NK-92 (cell line): ENCODE results near the gene DDRGK1.
"Not testable (repeated sequence)": the region's sequence is repeated elsewhere in the genome, so short reads cannot be mapped to it uniquely, and the experiment has no call there.

ENCODE experiments used
- DNase-seq: peaks from one replicate; lab custom pipeline; 2025; ENCODE audit not compliant: unreplicated experiment; lab: John Stamatoyannopoulos, UW

The DDRGK1 gene

DNA sequence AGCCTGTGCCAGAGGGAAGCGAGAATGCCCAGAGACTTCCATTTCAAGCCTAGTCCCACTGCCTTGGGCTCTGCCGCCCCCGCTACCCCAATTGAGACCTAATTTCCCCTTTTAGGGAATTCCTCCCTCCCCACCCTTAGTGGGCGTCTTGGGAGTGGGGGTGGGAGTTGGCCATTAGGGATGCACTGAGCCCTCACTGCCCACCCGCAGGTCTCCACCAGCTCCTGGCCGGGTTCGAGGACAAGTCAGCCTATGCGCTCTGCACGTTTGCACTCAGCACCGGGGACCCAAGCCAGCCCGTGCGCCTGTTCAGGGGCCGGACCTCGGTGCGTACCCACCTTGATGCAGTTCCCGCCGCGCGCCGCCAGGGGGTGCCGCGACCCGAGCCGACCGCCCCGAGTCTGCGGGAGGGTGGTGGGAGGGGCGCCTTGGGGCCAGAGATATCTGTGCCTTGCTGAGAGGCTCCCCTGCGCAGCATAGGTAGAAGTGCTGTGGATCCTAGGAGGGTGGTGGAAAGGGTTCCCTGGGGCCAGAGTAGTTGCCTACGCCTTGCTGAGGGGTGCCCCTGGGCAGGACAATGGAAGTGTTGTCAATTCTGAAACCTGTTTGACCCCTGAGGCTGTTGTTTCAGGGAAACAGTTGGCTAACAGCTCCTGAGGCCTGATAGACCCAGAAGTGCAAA is 14.0 kb upstream of the DDRGK1 start:
- DNase-seq: no peak

DNA sequence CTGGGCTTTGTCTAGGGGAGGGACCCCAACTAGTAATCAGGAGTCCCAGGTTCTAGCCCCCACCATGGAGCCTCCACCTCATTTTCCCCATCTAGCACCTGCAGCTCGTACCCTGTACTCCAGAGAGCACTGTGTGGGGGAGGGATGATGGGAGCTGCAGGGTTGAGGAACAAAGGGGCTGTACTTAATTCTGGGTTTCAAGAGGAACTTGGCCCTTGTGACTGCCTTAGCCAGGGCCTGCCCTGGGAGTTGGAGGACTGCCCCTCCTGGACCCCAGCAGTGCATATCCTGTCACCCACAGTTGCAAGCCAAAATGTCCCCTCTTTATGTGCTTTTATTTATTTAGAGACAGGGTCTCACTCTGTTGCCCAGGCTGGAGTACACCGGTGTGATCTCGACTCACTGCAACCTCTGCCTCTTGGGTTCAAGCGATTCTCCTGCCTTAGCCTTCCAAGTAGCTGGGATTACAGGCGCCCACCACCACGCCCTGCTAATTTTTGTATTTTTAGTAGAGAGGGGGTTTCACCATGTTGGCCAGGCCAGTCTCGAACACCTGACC is 11.0 kb upstream of the DDRGK1 start:
- not testable (repeated sequence) for DNase-seq

DNA sequence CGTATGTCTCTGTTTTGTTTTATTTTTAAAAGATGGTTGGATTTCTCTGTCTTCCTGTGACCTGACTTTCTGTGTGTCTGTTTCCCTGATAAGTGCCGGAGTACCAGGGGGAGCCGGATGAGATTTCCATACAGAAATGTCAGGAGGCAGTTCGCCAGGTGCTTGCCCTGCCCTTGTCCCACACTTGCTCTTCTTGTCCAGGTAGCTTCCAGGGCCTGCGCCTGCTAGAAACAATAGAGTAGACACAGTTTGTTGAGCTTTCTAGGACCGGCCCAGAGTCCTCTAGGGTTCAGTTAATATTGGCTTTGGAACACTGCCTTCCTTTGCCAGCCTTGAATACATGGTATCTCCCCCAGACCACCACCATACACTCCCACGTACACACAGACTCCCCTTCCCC is 8.7 kb upstream of the DDRGK1 start:
- DNase-seq: no peak

DNA sequence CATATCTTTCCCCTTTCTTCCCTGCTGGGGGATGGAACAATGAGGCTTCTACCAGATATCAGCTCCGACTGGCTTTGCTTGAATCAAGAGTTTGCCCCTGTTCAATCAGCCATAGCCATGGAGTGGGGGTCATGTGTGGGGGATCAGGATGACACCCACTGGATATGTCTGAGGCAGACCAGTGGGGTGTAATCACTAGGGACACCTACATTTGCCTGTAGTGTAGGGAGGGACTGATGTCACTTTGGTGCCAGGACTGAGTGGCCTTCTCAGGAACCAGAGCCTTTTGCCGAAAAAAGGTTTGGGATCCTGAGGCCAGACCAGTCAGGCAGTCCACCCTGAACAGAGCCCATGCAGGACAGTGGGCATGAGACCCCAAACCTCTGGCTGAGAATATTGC is 5.9 kb upstream of the DDRGK1 start:
- DNase-seq: no peak

DNA sequence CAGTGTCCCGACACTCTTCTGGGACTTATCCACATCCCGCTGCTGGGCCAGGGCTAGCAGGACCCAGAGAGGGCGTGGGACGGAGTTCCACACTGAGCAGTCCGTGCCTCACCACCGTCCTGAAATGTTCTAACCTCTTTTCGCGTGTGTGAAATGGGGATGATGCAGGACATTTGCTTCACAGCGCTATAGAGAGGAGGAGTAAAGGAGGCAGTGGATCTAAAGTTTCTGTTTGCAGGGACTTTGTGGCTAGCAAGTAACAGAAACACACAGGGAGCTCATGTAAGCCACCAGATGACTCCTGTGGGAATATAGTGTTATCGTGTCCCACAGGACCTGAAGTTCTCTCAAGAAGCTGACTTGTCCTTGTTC is 5.5 kb upstream of the DDRGK1 start:
- DNase-seq: no peak

DNA sequence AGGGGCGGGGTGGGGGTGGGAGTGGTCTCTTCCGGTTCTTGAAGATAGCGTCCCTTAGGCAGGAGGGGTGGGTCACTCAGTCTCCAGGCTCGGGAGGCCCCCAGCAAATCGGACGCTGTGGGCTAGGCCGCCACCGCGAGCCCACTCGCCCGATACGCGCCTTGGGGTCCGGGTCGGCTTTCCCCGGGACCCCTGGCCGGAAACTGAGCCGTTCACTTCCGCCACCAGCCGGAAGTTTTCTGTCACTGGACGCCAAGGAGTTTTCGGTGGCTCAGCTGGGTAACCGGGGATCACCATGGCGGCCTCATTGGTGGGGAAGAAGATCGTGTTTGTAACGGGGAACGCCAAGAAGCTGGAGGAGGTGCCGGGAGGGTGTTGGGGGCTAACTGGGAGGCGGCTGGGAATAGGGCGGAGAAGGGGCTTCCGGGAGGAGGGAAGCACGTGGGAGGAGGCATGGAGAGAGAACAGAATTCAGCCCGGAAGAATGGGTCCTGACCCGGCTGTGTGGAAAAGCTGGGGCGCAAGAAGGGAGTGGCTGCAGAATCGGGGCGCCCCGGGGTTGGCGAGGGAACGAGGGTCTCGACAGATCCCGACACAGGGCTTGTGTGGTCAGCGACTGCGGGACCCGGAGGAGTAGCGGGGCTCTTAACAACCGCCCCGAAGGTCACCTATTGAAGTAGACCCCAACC is 4.9 kb upstream of the DDRGK1 start, which contains the start of gene ITPA:
ITPA (plus strand) TSS at position 242 of the 689 bp plus-strand sequence; CDS start at position 296, 54 bp downstream.
- DNase-seq: no peak

DNA sequence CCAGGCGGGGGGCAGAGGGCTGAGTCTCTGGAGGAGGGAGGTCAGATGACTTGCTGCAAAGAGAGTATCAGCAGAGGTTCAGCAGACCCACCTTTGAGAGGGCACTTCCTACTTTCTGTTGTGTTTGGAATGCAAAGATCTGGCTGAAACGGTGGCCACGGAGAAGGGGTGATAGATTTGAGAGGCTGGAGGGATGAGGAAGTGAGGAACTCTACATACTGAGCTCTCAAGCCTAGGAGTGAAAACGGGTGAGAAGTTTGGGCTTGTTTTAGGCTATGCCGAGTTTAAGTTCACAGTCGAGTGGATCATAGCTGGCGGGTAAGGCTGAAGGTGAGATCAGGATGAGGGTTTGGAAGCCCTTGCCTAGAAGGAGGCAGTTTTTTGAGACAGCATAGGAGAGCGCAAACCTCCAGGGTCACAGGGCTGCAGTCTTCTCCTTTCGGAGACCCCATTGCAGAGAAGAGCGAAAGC is 4.3 kb upstream of the DDRGK1 start:
- DNase-seq: no peak

DNA sequence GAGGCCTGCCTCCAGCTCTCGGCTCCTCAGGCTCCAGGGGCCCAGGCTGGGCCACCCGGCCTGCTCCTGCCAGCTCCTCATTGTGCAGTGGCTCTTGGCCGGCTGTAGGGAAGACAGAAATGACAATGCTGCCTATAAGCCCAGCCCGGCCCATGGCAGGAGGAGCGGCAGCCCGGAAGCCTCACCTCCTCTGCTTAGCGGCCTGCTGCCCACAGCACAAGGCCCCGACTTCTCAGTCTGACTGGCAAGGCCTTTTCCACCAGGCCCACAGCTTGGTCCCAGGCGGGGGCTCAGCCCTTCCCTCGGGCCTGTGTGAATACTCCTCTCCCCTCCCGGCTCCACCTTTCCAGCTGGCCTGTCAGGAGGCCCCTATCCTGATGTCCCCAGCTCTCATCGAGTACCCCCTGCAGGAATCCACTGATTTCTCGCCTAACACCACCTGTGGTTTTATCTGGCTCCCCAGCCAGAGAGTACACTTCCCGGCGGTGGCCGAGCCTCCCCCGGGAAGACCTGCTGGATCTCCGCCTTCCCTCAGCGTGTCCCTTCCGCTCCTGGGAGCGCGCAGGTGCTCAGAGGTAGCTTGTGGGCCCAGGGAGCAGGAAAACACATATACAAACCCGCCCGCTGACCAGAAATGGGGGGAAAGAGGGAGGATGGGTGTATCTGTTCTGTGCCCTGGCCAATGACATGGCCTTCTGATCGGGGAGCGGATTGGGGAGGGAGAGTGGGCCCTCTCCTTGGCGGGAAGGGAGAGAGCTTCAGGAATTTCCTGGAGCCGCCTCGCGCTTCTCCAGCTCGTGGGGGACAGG is 963 bp downstream of the DDRGK1 start:
- DNase-seq: no peak

DNA sequence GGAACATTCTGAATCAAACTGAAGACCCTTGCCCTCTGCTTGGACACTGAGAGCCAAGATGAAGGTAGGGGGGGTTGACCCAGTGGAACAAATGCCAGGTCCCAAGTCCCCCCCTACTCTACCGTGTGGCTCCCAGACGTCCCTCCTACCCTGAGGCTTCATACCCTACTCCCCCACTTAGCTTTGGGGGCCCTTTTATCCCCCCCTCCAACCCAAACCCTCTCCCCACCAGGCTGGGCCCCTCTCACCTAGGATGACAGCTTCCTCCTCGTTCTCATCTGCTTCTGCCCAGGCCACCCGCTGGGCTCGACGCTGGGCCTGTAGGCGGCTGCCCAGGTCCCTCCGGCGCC is 1.5 kb downstream of the DDRGK1 start:
- DNase-seq: no peak

DNA sequence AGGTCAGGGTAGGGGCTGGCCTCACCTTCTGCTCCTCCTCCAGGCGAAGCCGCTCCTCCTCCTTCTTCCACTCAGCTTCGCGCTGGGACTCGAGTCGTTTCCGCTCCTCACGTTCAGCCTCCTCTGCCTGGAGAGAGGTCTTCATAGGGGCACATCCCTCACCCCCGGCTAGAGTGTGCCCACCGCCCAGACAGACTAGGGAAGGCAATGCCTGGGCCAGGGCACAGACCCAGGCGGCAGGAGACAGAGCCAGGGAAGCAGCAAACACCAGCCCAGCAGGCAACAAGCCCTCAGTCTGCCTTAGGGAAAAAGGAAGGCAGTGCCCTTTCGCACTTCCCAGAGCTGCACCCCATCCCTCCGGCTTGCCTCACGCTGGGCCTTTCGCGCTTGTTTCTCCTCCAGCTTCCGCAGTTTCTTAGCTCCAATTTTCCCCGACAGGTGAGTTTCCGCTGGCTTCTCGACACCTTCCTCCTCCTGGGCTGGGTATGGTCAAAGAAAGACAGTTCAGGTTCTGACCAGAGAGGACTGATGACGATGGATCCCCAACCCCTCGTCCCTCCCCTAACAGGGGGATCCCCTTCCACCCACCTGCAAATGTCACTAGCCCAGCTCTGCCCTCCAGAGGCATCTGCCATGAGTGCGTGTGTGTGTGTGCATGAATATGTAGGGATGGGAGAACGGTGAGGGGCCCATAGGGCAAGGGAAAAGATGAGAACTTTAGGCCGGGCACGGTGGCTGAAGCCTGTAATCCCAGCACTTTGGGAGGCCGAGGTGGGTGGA is 4.3 kb downstream of the DDRGK1 start:
- DNase-seq: no peak

DNA sequence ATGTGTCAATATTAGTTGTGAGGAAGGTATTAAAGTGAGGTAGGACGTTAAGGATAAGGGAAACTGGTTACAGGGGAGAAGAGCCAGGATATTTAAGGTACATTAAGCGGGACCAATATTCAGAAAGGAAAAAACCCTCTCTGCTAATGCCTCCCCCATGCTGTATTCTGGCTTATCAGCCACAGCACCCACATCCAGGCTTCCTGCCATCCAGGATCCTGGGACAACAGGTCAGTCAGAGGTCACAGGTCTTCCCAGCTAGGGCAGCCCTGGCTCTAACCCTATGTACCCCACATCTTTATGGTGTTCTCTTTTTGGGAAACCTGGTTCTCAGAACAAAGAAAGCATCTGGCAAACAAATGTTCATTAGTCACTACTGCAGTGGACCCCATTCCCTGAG is 5.3 kb downstream of the DDRGK1 start:
- DNase-seq: no peak

DNA sequence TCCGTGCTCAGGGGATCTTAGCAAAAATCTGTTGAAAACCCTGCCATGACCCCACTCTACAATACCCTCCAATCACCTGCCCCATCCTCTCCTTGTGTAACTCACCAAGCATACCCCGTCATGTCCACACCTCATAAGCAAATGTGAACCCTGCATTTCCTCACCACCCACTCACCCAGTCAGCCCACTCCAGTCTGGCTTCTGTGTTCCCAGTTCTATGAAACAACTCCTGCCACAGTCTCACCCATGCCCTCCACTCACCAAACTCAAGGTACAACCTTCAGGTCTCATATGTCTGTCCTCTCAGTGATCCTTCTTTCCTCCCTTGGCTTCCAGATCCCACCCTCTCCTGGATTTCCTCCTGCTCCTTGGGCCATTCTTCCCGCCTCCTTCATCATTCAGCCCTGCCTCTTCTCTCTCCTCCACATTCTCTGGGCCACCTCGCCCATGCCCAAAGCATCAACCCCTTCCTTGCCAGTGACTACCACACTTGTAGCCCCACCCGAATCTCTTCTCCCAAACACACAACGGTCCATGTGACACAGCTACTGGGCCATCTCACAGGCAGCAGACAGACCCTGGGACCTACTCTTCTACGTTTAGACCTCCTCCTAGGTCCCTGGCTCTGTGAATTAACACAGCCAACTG is 8.8 kb downstream of the DDRGK1 start:
- no peak for DNase-seq

DNA sequence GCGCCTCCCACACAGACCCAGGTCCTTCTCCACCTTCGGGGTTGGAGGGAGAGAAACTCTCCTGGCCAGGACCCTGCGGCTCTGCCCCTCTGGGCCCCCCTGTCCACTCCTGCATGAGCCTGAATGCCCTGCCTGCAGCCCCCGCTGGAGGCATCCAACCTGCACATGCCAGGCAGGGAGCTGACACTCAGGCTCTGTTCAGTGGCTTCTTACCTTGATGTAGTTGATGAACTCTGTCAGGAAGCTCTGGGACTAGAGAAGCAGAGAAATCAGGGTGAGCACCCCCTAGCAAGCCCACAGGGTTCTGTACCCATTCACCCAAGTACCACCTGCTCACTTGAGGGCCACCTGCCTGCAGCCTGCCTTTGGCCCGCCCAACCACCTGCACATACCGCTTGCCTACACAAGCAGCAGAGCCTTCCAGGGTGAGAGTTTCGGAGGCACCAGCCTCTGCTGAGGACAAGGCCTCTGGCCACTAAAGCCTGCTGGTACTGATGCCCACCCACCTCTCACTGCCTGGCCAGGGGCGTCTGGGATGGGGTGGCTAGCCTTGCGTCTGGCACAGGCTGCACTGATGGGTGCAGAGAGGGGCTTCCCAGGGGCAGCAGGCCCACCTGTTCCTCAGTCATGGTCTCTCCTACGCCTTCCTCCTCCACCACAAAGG is 9.7 kb downstream of the DDRGK1 start:
- no peak for DNase-seq

DNA sequence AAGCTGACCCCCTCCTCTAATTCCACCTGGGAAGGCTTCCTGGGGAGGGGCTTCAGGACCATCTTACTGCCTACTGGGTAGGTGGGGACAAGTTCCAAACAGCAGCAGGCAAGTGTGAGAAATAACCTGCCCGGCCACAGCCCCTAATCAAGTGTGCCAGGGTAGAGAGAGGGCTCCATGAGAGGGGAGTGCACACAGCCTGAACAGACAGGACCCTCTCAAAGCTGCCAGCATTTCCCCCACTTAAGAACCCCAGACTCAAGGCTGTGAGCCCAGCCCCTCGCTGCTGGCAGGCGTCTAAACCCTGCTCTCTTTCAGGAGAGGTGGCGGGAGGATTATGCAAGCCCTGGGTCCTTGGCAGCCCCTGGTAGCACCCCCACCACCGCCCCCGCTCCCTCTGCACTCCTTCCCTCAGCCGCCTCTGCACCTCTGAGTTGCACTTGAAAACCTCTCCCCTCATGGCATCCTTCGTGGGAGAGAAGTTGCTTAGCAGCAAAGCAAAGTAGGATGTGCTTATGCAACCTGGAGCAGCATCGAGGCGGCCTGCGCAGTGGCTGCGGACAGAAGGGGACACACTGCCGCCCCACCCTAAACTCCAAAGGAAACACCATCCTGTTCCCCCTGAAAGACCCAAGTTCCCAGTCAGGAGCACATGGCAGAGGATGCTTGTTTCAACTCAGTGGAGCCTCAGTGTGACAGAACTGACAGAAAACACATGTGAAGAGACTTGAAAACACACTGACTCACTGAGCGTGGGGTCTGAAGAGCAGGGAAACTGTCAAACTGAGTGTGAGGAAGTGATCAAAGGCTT is 10.5 kb downstream of the DDRGK1 start:
- DNase-seq: no peak

DNA sequence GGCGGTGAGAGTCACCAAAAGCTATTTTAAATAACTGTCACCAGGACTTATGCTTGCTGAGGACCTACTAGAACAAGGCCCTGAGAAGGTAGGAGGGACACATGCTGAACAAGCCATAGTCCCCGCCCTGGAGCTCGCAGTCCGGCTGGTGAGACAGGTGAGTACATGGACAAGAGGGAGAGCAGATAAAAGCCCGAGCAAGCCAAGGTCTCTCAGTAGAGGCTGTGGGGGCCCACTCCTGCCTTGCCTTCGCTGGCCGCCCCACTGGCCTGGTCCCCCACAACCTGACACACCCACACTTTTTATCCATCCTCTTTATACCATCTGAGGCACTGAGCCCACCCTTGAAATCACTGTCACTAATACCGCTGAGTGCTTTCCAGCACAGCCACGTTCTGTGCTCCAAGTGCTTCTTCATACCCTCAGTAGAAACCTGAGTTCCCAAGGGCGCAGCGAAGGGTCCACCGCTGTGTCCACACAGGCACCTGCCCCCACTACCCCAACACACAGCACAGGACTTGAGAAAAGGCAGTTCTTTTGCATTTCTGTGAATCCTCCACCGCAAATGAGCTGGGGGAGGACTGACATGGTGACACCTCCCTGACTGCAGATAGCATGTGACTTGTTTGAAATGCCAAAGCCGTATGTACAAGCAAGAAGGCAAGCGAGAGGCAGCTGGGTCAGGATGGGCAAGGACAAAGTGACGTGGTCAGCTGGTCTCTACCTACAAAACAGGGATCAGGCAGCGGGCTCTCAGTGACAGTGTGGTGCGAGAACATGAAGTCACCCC is 12.1 kb downstream of the DDRGK1 start:
- no peak for DNase-seq

DNA sequence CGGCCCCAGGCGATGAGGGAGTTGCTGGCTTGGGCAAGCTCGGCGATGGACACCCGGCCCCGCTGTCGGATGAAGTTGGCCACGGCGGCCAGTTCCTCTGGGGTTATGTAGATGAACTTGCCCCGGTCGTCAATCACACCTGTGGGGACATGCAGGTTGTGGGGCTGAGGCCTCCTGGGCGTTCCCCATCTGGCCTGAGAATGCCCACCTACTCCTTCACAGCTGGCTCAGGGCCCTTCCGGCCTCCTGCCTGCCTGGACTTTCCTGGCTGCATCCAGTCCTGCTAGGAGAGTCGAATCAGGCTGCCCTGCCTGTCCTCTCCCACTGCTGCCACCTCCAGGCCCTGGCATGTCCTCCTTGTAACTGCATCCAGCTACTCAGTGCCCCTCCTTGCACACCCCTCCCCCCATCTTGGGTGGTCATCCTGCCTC is 13.8 kb downstream of the DDRGK1 start:
- DNase-seq: no peak

DNA sequence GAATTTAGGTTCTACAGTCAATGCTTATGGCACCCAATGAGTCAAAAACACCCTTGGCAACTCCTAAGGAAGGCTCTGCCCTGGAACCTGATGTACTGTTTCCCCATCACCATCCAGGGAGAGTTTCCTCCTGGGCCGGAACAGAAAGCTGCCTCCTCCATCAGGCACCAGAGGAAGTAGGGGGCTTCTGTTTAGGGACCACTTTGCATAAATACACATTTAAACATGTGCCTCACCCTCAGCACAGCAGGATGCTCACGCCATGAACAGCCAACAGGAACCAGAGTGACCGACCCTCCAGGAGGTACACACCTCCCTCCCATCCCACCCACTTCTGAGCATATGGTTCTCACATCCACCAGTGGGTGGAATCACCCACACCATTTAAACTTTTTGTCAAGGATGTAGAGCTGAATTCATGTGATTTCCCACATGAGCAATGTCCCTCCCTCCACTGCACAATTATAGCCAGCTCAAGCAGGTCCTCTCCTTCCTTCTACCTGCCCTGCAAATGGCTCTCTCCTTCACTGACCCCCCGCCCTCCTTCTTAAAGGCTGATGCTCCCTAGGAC is 14.8 kb downstream of the DDRGK1 start:
- no peak for DNase-seq
